Hematopoietic multipotent progenitor cell treated with erythropoietin and hydrocortisone succinate and interleukin-3 and kit ligand, for 6 days (in vitro differentiated cells): Measurements from ENCODE around the gene SAMD4A.
A peak's percentile ranks its signal among the peaks of the same experiment; 100 is the strongest.

Source experiments
- DNase-seq: peaks from one replicate; pipeline ENCODE4 v3.0.0-alpha.2; 2015

Gene SAMD4A

GRCh38 chr14:54767450-54767849, 200.5 kb downstream of the SAMD4A start:
- no peak for DNase-seq

- no peak for DNase-seq
Measured at GRCh38 chr14:54768501-54769129, 201.7 kb downstream of the SAMD4A start.

DNA sequence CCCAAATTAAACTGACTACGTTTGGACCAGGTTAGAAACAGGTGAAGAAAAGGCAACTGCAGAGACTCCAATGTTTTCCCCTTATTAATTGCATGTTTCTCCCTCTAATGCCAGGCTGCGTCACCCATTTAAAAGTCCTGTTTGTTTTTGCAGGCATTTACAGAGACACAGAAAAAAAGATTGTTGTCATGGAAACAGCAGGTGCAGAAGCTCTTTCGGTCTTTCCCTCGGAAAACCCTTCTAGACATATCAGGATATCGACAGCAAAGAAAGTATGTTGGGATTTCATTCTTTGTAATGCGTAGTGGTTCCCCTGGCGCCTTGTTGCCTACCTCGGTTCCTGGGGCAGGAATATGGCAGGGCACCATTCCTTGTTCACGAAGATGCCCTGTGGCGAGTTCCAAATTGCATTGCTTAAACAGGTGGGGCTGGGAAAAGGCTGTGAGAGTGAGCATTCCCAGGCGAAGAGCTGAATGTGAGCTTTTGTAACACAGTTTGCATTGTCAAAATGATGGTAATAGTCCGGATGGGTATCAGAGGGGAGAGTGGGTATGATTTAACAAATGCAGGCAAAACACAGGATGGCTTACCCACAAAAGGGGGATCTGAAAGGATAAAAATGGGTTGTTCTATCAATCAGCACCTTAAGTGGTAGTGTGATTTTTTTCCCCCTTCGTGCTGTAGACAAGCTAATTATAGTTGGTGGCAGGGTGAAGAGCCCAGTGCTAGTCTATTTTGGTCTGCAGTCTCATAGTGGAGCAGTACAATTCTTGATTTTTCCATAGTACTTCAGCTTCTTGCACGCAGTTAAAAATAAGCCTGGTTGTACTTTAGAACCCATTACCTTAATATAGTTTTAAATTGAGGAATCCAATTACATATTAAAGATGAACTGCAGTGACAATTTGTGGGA, 203.3 kb downstream of the SAMD4A start:
- no peak for DNase-seq

DNA sequence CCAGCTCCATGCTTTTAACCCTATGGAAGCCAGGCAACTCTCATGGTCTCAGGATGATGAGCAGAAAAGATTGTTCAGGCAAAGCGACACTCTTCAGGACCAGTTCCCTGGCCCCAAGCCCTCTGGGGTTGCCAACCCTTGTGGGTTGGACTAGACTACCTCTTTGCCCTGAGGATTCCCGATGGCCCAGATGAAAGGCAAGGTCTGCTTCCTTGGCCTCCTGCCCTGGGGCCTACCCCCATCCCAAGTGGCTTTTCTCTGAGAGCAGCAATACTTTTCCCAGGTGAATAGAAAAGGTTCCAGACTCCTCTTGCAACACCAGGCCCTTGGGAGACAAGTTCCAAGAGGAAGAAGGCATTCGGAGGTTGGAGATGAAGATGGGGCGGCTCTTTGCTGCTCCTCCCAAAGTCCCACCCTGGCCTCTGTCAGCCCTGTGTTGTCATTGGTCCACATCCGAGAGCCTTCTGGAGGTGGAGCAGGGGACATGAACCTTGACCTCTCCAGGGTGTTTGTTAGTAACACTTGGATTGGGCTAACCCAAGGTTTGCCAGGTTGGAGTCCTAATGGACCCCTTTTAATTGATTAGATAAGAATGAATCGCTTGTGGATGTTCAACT, 204.6 kb downstream of the SAMD4A start:
- DNase-seq: no peak

DNA sequence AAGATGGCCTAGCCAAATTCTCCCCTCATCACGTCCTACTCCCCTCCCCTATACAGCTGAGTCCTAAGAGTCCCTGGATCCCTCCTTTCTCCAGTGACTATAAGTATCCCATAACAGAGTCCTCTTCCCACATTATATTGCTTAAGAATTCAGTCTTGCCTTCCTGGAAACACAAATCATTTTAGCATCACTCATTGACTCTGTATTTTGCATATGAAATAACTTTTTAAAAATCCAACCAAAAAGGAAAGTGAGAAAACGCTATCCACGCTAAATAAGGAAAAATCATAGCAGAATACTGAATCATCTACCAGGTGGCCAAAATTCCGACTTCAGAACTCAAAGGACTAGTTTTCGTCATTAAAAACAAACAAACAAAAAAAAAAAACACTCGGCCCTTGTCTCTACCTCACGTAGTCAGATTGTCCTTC, 205.5 kb downstream of the SAMD4A start:
- DNase-seq: no peak

DNA sequence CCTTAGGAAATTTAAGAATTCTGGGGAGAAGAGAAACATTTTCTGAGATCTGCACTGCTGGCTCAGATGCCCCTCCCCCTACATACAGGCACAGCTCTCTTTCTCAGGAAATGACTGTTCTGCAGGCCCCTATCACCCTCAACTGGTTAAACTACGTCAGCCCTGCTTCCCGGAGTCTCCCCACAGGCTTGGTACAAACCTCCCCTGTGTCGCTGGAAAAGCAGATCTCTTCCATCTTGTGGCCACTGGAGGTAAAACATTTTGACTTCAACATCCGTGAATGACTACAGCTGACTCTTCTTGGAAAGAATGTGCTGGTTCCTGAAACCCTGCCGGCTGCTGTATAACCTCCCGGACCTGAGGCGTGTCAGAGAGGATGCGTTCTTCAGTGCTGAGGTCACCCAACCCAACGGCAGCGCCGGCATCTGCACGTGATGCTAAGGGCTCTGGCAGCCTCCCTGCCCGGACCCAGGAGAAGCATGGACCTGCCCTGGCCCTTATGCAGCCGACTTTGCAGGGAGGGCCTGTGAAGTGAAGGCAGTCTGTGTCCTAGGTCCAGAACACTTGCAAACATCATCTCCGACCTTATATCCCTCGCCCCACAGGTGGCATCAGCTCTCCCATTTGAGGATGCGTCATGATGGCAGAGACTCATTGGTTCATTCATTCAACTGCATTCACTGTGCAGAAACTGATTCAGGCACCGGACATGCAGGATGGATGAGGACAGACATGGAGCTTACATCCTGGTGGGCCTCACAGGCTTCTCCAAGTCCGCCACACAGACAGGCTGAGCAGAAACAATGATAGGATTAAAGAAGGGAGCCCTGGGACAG, 206.5 kb downstream of the SAMD4A start:
- peak; percentile 92 for DNase-seq

DNA sequence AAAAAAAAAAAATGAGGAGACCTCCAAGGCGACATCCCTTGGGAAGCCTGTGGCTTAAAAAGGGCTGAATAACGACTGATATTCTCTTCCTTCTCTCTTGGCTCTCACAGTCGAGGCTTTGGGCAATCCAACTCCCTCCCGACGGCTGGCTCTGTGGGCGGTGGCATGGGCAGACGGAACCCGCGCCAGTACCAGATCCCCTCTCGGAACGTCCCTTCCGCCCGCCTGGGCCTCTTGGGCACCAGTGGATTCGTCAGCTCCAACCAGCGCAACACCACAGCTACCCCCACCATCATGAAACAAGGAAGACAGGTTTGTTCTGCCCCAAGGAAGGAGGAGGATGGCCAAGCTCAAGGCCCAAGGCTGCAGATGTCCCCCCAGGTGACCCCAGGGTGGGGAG, 207.9 kb downstream of the SAMD4A start:
- no peak for DNase-seq

- no peak for DNase-seq
Measured at GRCh38 chr14:54775486-54776140, 208.7 kb downstream of the SAMD4A start.

DNA sequence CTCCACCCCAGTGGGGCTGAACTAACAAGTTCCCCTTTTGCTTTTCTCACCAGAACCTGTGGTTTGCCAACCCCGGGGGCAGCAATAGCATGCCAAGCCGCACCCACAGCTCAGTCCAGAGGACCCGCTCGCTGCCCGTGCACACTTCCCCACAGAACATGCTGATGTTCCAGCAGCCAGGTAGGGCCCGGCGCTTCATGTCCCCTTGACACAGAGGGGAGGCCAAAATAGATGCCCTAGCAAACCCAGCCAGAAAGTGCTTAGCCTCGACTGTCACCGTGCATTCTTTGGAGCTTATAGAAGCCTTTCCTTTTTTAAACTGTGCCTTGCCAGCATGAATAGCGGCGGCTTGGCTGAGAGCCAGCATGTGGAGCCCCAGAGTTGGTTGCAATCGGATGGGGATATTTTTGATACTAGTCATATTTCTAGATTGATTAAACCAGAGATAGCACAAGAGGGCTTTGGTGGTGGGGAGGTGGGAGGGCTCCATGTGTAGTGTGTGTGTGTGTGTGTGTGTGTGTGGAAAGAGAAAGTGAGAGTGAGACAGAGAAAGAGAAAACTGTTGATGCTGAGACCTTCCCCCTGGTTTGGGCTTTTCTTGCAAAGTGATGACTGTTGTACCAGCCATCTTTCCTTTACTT, 209.6 kb downstream of the SAMD4A start:
- DNase-seq: peak; percentile 79

DNA sequence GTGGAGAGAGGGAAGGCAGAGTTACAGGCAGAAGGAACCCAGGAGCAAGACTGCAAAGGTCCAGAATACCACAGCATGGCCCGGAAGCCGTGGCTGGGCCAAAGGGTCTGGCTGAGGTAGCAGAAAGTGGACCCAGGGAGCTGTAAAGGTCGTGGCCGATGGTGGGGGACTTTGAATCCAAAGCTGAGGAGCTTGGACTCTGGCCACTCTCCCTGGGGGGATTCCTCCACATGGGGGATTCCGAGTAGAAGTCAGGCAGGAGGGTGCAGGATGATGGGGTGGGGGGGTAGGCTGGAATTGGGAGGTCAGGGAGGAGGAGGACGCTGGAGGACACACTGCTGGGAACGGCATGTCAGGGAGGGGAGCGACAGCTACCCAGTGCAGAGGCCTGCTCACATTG, 210.5 kb downstream of the SAMD4A start:
- DNase-seq: no peak

GRCh38 chr14:54778618-54779345, 211.9 kb downstream of the SAMD4A start:
- DNase-seq: no peak

GRCh38 chr14:54781080-54781479, 214.2 kb downstream of the SAMD4A start:
- no peak for DNase-seq

DNA sequence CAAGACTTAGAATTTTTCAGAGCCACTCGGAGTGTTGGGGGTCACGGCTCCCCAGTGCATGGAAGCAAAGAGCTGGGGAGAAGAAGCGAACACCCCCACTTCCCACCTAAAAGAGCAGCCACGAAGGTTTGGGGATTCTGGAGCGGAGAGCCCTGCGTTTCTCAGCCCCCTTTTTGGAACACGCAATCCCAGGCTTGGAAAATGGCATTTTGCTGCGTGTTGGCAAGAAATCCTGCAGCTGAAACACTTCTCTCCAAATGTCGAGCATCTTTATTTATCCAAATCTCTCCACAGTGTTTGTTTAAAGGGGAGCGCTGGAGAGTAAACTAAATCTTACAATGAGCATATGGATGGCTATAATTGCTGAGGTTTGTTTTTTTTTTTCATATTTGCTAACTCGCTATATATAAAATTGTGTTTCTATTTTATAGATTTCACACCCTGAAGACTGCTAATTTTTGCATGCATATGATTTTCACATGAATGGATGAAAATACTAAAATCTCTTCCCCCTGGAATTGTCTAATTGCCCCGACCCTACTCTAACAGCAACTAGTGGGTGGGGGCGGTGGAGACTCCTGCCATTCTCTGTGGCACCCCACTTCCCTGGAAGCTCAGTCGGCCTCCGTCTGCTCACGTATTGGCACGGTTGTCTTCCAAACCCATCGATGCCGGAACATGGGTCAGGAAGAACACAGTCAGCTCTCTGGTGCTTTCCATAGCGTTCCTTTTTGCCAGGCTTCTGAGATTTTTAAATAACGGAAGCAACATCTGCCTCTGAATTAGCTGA, 215.2 kb downstream of the SAMD4A start:
- DNase-seq: no peak

DNA sequence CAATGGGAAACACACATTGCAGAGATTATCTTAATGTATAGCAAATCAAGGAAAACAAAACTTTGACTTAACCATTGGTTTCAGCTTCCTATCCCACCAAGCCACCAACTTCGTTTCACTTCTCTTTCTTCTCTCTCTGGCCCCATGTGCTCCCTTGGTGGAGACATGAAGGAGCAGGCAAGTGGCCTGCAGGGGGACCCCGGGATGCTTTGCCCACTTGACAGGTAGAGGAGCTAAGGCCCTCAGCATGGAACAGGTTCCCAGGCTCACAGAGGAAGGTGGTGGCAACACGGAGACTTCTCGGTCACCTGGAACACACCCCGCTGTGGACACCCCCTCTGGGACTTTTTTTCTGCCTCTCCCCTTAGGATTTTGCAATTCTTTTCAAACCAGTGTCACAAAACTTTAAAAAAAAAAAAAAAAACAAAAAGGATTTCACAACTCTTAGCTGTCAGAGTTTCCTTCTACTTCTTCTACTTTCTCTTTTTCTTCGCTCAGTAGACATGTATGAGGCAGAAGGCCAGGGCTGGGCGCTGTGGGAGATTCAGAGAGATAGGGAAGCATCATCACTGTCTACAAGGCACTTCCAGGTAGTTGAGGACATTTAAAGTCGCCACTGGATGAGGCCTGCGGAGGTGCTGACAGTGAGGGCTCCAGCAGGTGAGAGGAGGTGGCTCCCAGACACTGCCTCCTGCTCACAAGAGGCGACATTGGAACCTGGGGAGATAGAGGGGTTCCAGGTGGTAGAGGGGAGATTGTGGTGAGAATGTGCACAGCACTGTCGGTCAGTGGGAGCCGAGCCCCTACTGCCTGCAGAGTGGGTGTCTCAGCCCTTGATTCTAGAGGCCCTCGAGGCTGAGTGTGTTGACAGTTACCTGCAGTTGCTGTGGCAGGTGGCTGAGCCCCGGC, 216.1 kb downstream of the SAMD4A start:
- DNase-seq: peak; percentile 48

- no peak for DNase-seq
Measured at GRCh38 chr14:54783660-54784015, 216.7 kb downstream of the SAMD4A start.

- no peak for DNase-seq
Measured at GRCh38 chr14:54784060-54784459, 217.1 kb downstream of the SAMD4A start.

DNA sequence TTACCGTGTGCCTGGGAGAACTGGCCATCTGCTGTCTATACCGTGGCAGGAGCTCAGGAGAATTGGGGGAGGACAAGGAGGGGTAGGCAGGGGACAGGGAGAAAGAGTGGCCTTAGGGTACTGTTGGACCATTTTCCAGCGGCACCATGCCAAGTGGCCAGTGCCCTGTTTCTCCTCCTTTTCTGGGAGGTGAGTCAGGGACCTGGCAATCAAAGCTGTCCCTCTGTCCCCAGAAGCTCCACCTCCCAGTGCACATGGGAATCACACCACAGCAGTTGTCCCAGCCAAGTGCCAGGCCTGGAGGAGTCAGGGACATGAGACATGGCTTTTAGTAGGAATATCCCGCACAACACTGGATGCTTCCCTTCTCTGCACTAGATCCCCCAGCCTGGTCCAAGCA, 217.7 kb downstream of the SAMD4A start:
- DNase-seq: no peak

DNA sequence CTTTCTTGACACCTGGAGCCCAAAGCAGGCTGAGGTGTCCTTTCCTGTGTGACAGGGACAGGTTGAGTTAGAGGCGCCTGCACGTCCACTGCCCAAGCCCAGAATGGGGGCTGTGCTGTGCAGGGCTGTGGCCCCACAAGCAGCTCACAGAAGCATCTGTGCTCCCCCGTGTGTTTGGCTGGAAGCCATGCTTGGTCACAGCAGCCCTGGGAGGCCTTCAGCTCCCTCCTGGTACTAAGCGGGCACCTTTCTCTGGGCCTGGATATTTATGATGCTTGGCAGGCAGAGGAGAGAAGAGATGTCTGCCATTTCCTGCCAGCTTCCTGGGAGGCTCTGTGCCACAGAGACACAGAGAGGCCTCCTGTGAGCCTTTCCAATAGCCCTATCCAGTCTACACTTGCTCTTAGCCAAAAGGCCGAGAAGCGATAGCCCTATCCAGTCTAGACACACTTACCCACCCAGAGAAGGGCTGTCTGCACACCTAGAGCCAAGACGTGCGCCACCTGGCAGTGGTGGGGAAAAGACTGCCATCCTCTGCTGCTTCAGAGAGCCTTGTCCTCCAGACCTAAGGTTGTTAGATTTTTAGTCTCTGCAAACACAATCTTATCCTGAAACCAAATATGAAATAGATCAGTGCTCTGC, 218.3 kb downstream of the SAMD4A start:
- DNase-seq: no peak
